ENCODE measurements around the gene SORCS2. TPM values are rescaled to one million over a fixed set of nuclear protein-coding genes. Genes with fewer than 3 reads are reported as not detected.

Gene SORCS2
- total RNA-seq, 1 experiment from 2014 or later, result not detected

- CTCF ChIA-PET, result no interaction called here
- H3K27me3 Mint-ChIP-seq (ENCODE audit: unreplicated experiment), result peaks cover 49% of the 10 kb centered on the region
- intact Hi-C loops (cut with micrococcal nuclease; ENCODE audit: unreplicated experiment), result no loop called here
- no peak overlapping the region for H3K4me3 Mint-ChIP-seq (ENCODE audit: low read depth, unreplicated experiment)
- no peaks in the 10 kb centered on the region for H3K36me3 Mint-ChIP-seq (ENCODE audit: insufficient read depth, unreplicated experiment)
- H3K9me3 Mint-ChIP-seq (ENCODE audit: low read depth, unreplicated experiment), result peaks cover 2% of the 10 kb centered on the region
- no TSS peak for BruUV-seq (replicated peaks)
- DNase-seq, result no peak
- H3K27ac Mint-ChIP-seq (ENCODE audit: unreplicated experiment), result no peak overlapping the region
- TF ChIP-seq, protein P1, sequence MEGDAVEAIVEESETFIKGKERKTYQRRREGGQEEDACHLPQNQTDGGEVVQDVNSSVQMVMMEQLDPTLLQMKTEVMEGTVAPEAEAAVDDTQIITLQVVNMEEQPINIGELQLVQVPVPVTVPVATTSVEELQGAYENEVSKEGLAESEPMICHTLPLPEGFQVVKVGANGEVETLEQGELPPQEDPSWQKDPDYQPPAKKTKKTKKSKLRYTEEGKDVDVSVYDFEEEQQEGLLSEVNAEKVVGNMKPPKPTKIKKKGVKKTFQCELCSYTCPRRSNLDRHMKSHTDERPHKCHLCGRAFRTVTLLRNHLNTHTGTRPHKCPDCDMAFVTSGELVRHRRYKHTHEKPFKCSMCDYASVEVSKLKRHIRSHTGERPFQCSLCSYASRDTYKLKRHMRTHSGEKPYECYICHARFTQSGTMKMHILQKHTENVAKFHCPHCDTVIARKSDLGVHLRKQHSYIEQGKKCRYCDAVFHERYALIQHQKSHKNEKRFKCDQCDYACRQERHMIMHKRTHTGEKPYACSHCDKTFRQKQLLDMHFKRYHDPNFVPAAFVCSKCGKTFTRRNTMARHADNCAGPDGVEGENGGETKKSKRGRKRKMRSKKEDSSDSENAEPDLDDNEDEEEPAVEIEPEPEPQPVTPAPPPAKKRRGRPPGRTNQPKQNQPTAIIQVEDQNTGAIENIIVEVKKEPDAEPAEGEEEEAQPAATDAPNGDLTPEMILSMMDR (IDR thresholded peaks at IDR 0.05; ENCODE audit: unreplicated experiment), result no peak
- H3K4me1 Mint-ChIP-seq (ENCODE audit: low read depth, unreplicated experiment), result no peaks in the 10 kb centered on the region
Measured at GRCh38 chr4:7236847-7237246, 44.5 kb downstream of the SORCS2 start.

GRCh38 chr4:7237873-7238272 is 45.5 kb downstream of the SORCS2 start:
- CTCF ChIA-PET, result no interaction called here

GRCh38 chr4:7238300-7238960 is 46.1 kb downstream of the SORCS2 start:
- H3K4me1 Mint-ChIP-seq (ENCODE audit: low read depth, unreplicated experiment), result no peaks in the 10 kb centered on the region

More at GRCh38 chr4:7237873-7238272, 45.5 kb downstream of the SORCS2 start:
- H3K27me3 Mint-ChIP-seq (ENCODE audit: unreplicated experiment), result peaks cover 58% of the 10 kb centered on the region
- intact Hi-C loops (cut with micrococcal nuclease; ENCODE audit: unreplicated experiment), result no loop called here
- TF ChIP-seq, protein P1 (IDR thresholded peaks at IDR 0.05; ENCODE audit: unreplicated experiment), result no peak
- DNase-seq, result no peak
- H3K4me1 Mint-ChIP-seq (ENCODE audit: low read depth, unreplicated experiment), result no peaks in the 10 kb centered on the region
- H3K36me3 Mint-ChIP-seq (ENCODE audit: insufficient read depth, unreplicated experiment), result no peaks in the 10 kb centered on the region
- H3K27ac Mint-ChIP-seq (ENCODE audit: unreplicated experiment), result no peak overlapping the region
- H3K9me3 Mint-ChIP-seq (ENCODE audit: low read depth, unreplicated experiment), result peaks cover 2% of the 10 kb centered on the region
- no TSS peak for BruUV-seq (replicated peaks)
- H3K4me3 Mint-ChIP-seq (ENCODE audit: low read depth, unreplicated experiment), result no peak overlapping the region

DNA sequence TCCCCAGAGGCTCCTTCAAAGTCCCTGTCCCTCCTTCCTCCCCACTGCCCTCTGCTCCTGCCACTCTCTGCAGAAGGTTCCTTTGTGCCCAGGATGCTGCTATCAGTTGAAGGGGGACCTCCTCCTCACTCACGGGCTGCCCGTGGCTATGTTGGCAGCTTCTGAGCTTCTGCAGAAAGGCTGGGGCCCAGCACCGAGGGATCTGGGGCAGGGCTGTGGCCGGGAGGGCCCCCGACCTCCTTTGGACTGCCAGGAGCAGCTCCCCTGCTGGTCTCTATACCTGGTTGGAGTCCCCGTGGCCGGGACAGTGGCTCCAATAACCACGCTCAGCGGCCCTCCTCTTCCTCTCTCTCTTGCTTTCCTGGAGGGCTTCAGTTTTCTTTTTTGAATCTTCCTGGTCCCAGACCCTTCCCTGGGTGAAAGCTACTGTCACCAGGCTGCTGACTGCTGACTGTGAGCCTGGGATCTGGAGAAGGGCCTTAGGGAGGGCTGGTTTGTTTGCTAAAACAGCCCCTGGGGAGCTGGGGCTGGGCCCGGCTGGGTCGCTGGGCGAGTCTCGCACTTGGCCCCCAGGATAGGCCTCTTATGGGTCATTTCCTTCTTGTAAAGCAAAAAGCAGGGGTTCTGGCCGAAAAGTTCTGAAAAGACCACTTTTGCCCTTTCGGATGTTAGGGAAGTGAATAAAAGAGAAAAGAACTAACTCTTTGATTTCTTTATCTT is 46.9 kb downstream of the SORCS2 start:
- Mint-ChIP-seq H3K9me3 (ENCODE audit: low read depth, unreplicated experiment) (peaks cover 2% of the 10 kb centered on the region), H3K4me3 (ENCODE audit: low read depth, unreplicated experiment) (no peak overlapping the region), H3K27ac (ENCODE audit: unreplicated experiment) (no peak overlapping the region), H3K27me3 (ENCODE audit: unreplicated experiment) (peaks cover 72% of the 10 kb centered on the region), H3K36me3 (ENCODE audit: insufficient read depth, unreplicated experiment) (no peaks in the 10 kb centered on the region), H3K4me1 (ENCODE audit: low read depth, unreplicated experiment) (no peaks in the 10 kb centered on the region)
- TF ChIP-seq, protein P1 (IDR thresholded peaks at IDR 0.05; ENCODE audit: unreplicated experiment), result no peak
- no TSS peak for BruUV-seq (replicated peaks)
- CTCF ChIA-PET, result no interaction called here
- intact Hi-C loops (cut with micrococcal nuclease; ENCODE audit: unreplicated experiment), result no loop called here
- DNase-seq, result no peak

More at GRCh38 chr4:7238300-7238960, 46.1 kb downstream of the SORCS2 start:
- no peak overlapping the region for H3K27ac Mint-ChIP-seq (ENCODE audit: unreplicated experiment)
- DNase-seq, result no peak
- H3K9me3 Mint-ChIP-seq (ENCODE audit: low read depth, unreplicated experiment), result peaks cover 2% of the 10 kb centered on the region
- TF ChIP-seq, protein P1 (IDR thresholded peaks at IDR 0.05; ENCODE audit: unreplicated experiment), result no peak
- no TSS peak for BruUV-seq (replicated peaks)
- no peak overlapping the region for H3K4me3 Mint-ChIP-seq (ENCODE audit: low read depth, unreplicated experiment)
- CTCF ChIA-PET, result no interaction called here
- peaks cover 64% of the 10 kb centered on the region for H3K27me3 Mint-ChIP-seq (ENCODE audit: unreplicated experiment)
- intact Hi-C loops (cut with micrococcal nuclease; ENCODE audit: unreplicated experiment), result no loop called here
- no peaks in the 10 kb centered on the region for H3K36me3 Mint-ChIP-seq (ENCODE audit: insufficient read depth, unreplicated experiment)
